ENCODE data around the gene STAT5B. TPM values are rescaled to one million over a fixed set of nuclear protein-coding genes. Genes with fewer than 3 reads are reported as not detected.

Gene STAT5B
- total and polyA plus RNA-seq, 9 of the 15 experiments (the other 6 are each of a cell fraction or from before 2014, with no cell fraction given), result 20.8 to 176 (median 92.4) TPM

GRCh38 chr17:42309986-42310786, 34.0 kb upstream of the STAT5B start (continued):
- peak in 1 of 3 experiments; percentile 5 for TF ChIP-seq YY1 (IDR thresholded peaks at IDR 0.05; ENCODE audit: borderline replicate concordance in 1 of 3, control insufficient read depth in 1 of 3, extremely low read depth in 1 of 3, insufficient read depth in 3 of 3, insufficient read length in 1 of 3, insufficient replicate concordance in 2 of 3, low read depth in 1 of 3, low read length in 2 of 3)
- no peak for TF ChIP-seq POLR3A (IDR thresholded peaks at IDR 0.05; ENCODE audit: borderline replicate concordance, extremely low read depth, insufficient read depth, insufficient read length)
- TF ChIP-seq DACH1 (IDR thresholded peaks at IDR 0.05; ENCODE audit: partially characterized antibody), result no peak
- no peak for TF ChIP-seq THRA (IDR thresholded peaks at IDR 0.05)
- no peak for TF ChIP-seq RERE (CRISPR knock-in tag; IDR thresholded peaks at IDR 0.05; ENCODE audit: borderline replicate concordance)
- TF ChIP-seq HDAC2 (IDR thresholded peaks at IDR 0.05), result no peak
- no peak for TF ChIP-seq BRF2 (IDR thresholded peaks at IDR 0.05; ENCODE audit: borderline replicate concordance, insufficient read depth, insufficient read length)
- TF ChIP-seq RFX7 (CRISPR knock-in tag; IDR thresholded peaks at IDR 0.05), result no peak
- no peak for TF ChIP-seq ZNF830 (CRISPR knock-in tag; IDR thresholded peaks at IDR 0.05)
- no peak for TF ChIP-seq NR2C2 (CRISPR knock-in tag; IDR thresholded peaks at IDR 0.05)
- TF ChIP-seq NR2C2 (tag; IDR thresholded peaks at IDR 0.05), result no peak; the same call in 1 of the 2 replicates
- no peak for TF ChIP-seq TAF9B (IDR thresholded peaks at IDR 0.05; ENCODE audit: partially characterized antibody)
- peak; percentile 32 for TF ChIP-seq RBBP5 (IDR thresholded peaks at IDR 0.05; ENCODE audit: borderline replicate concordance, insufficient read depth, low read length, poor library complexity, severe bottlenecking)
- TF ChIP-seq ZNF518B (CRISPR knock-in tag; IDR thresholded peaks at IDR 0.05), result no peak

All from K562 (cell line).